Activated CD8-positive, alpha-beta T cell treated with anti-CD3 and anti-CD28 coated beads, Interleukin-2, amount 10 ng/mL, durations not matched to agents 7 days and 5 days (primary cell): ENCODE measurements around the gene SPCS2. TPM values are rescaled to one million over a fixed set of nuclear protein-coding genes. Genes with fewer than 3 reads are reported as not detected.

Experiments used
- ATAC-seq: fragments of 150-1000 bp; cut with Tn5 transposase; one replicate; pipeline ENCODE4 v1.10.0; 2021; ENCODE audit warnings: moderate library complexity
- CTCF ChIA-PET: fragments of 350-600 bp; sonication (Branson Sonifier 250); formaldehyde crosslinking; loops from one replicate; lab custom pipeline; 2021; ENCODE audit warnings: antibody characterized with exemption; lab: Charles Lee
- POLR2A ChIA-PET: fragments of 350-600 bp; sonication (Branson Sonifier 250); formaldehyde crosslinking; loops from one replicate; lab custom pipeline; 2021; ENCODE audit warnings: antibody characterized with exemption; lab: Charles Lee
- DNase-seq: peaks from one replicate; pipeline ENCODE4 v3.0.0-alpha.2; 2020
- H3K27ac Mint-ChIP-seq: one replicate; pipeline ENCODE4 v1.8.0; 2021; ENCODE audit warnings: mild to moderate bottlenecking, mixed read lengths
- H3K27me3 Mint-ChIP-seq: one replicate; pipeline ENCODE4 v1.8.0; 2021; ENCODE audit warnings: low read depth, mixed read lengths
- H3K36me3 Mint-ChIP-seq: one replicate; pipeline ENCODE4 v1.8.0; 2021; ENCODE audit warnings: low read depth, mixed read lengths
- H3K4me1 Mint-ChIP-seq: one replicate; pipeline ENCODE4 v1.8.0; 2021; ENCODE audit warnings: low read depth, mixed read lengths
- H3K4me3 Mint-ChIP-seq: one replicate; pipeline ENCODE4 v1.8.0; 2021; ENCODE audit warnings: mild to moderate bottlenecking, mixed read lengths
- H3K9me3 Mint-ChIP-seq: one replicate; pipeline ENCODE4 v1.8.0; 2022; ENCODE audit warnings: mixed read lengths; ENCODE audit not compliant: insufficient read depth
- total RNA-seq, 2 experiments: library from RNA; stranded (reverse); gene quantifications; one replicate each; pipeline ENCODE4 v1.2.3, GENCODE V29; 2021

Gene SPCS2
- total RNA-seq, 2 experiments from 2014 or later, result 149 to 156 TPM

- POLR2A ChIA-PET, result interaction anchor here (1.3 kb wide), 1 partner anchor 209 kb away, joined by 3 read pairs; no protein-coding TSS in a partner anchor
- ATAC-seq (peak; percentile 26), DNase-seq (peak; percentile 30)
- CTCF ChIA-PET, result interaction anchor here (0.6 to 7.6 kb wide), 12 partner anchors 9 to 316 kb away, joined by 3 to 46 read pairs (median 4); no protein-coding TSS in a partner anchor
- peaks cover 25% of the 10 kb centered on the region for H3K4me1 Mint-ChIP-seq
- peaks cover 34% of the 10 kb centered on the region for H3K36me3 Mint-ChIP-seq
- no peaks in the 10 kb centered on the region for H3K9me3 Mint-ChIP-seq
- no peaks in the 10 kb centered on the region for H3K27me3 Mint-ChIP-seq
- H3K27ac Mint-ChIP-seq, result peak overlapping the region; percentile 62
- H3K4me3 Mint-ChIP-seq, result no peak overlapping the region
These were observed 16.9 kb upstream of the SPCS2 start for GRCh38 chr11:74932169-74932568.

GRCh38 chr11:74932797-74933196 lies 16.3 kb upstream of the SPCS2 start:
- H3K27me3 Mint-ChIP-seq, result no peaks in the 10 kb centered on the region
- no peaks in the 10 kb centered on the region for H3K9me3 Mint-ChIP-seq
- H3K27ac Mint-ChIP-seq, result peak overlapping the region; percentile 62
- ATAC-seq (peak; percentile 54), DNase-seq (peak; percentile 65)
- POLR2A ChIA-PET, result interaction anchor here (1.3 kb wide), 1 partner anchor 208 kb away, joined by 3 read pairs; no protein-coding TSS in a partner anchor
- H3K4me1 Mint-ChIP-seq, result peaks cover 23% of the 10 kb centered on the region
- no peak overlapping the region for H3K4me3 Mint-ChIP-seq
- CTCF ChIA-PET, result interaction anchor here (0.6 to 7.6 kb wide), 10 partner anchors 8 to 316 kb away, joined by 3 to 46 read pairs (median 4); no protein-coding TSS in a partner anchor
- H3K36me3 Mint-ChIP-seq, result peaks cover 34% of the 10 kb centered on the region

DNA sequence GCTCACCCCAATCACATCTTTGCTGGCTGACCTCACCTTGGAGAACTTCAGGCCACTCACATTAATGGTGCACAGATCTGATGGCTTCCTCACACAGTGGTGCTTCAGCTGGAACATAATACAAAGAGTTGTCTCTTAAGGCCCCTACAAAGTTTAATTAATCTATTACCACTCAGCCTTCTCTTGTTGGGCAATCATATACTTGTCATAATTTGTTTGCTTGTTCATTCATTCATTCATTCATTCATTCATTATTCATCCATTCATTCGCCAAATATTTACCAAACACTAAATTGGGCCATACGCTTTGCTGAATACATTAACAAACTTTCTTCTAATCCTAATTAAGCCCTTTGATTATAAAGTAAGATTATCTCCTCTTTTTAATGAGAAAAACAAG lies 15.3 kb upstream of the SPCS2 start:
- POLR2A ChIA-PET, result no interaction called here
- ATAC-seq (no peak), DNase-seq (no peak)
- Mint-ChIP-seq H3K27me3 (no peaks in the 10 kb centered on the region), H3K9me3 (no peaks in the 10 kb centered on the region), H3K27ac (no peak overlapping the region), H3K4me1 (peaks cover 25% of the 10 kb centered on the region), H3K36me3 (peaks cover 37% of the 10 kb centered on the region), H3K4me3 (no peak overlapping the region)
- CTCF ChIA-PET, result interaction anchor here (1.1 to 1.5 kb wide), 2 partner anchors 10 to 207 kb away, joined by 3 read pairs; no protein-coding TSS in a partner anchor

GRCh38 chr11:74935285-74935684 lies 13.8 kb upstream of the SPCS2 start:
- Mint-ChIP-seq H3K4me3 (no peak overlapping the region), H3K4me1 (peaks cover 25% of the 10 kb centered on the region), H3K27ac (no peak overlapping the region), H3K27me3 (no peaks in the 10 kb centered on the region), H3K36me3 (peaks cover 39% of the 10 kb centered on the region), H3K9me3 (no peaks in the 10 kb centered on the region)
- DNase-seq (no peak), ATAC-seq (no peak)
- POLR2A ChIA-PET, result no interaction called here
- CTCF ChIA-PET, result interaction anchor here (1.2 kb wide), 1 partner anchor 208 kb away, joined by 3 read pairs; no protein-coding TSS in a partner anchor

GRCh38 chr11:74936087-74936486 lies 13.0 kb upstream of the SPCS2 start:
- no peak for DNase-seq
- peaks cover 42% of the 10 kb centered on the region for H3K36me3 Mint-ChIP-seq
- no peak overlapping the region for H3K4me3 Mint-ChIP-seq
- CTCF ChIA-PET, result interaction anchor here (1.1 to 1.2 kb wide), 3 partner anchors 207 to 305 kb away, joined by 3 read pairs; no protein-coding TSS in a partner anchor
- POLR2A ChIA-PET, result interaction anchor here (0.9 kb wide), 1 partner anchor 24 kb away, joined by 6 read pairs; no protein-coding TSS in a partner anchor
- ATAC-seq, result no peak
- peaks cover 25% of the 10 kb centered on the region for H3K4me1 Mint-ChIP-seq
- no peaks in the 10 kb centered on the region for H3K27me3 Mint-ChIP-seq
- no peak overlapping the region for H3K27ac Mint-ChIP-seq
- no peaks in the 10 kb centered on the region for H3K9me3 Mint-ChIP-seq

GRCh38 chr11:74936976-74937375 lies 12.1 kb upstream of the SPCS2 start:
- POLR2A ChIA-PET, result interaction anchor here (1.1 kb wide), 1 partner anchor 12 kb away, joined by 3 read pairs; the partner anchor contains the start of genes SPCS2 and XRRA1
- H3K4me1 Mint-ChIP-seq, result peaks cover 24% of the 10 kb centered on the region
- H3K4me3 Mint-ChIP-seq, result no peak overlapping the region
- DNase-seq, result no peak
- CTCF ChIA-PET, result interaction anchor here (0.7 to 2.1 kb wide), 4 partner anchors 86 to 304 kb away, joined by 3 to 7 read pairs (median 4); no protein-coding TSS in a partner anchor
- ATAC-seq, result no peak
- no peak overlapping the region for H3K27ac Mint-ChIP-seq
- H3K36me3 Mint-ChIP-seq, result peaks cover 47% of the 10 kb centered on the region
- H3K27me3 Mint-ChIP-seq, result no peaks in the 10 kb centered on the region
- no peaks in the 10 kb centered on the region for H3K9me3 Mint-ChIP-seq

DNA sequence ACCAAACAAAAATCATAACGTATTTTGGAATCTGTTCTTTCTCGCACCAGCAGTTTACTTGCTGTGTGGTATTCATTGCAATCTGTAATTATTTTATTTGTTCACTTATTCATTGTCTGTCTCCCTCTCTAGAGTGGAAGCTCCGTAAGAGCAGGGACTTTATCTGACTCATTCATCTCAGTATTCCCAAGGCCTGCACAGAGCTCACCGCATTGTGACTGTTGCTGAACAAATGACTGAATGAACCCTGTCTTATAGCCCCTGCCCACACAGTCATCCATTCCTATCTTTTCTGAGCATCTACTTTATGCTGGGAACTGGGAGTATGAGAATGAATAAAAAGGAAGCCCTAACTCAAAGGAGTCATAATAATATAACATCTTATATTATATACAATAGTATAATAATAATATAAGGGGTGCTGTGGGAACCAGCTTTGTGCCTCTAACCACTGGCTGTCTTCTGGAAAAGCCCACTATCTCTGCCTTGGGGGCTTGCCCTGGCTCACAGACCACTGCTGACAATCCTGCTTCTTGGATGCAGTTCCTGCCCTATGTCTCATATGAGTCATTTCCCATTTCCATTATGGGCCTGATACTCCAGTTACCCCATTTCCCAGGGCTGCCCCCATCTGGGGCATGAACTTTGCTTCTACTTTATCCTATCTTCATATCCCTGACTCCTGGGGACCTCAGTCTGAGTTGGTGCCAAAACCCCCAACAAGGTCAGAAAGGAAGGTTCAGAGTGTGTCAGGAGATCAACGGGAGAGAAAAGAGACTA lies 11.2 kb upstream of the SPCS2 start:
- DNase-seq (no peak), ATAC-seq (no peak)
- Mint-ChIP-seq H3K27me3 (no peaks in the 10 kb centered on the region), H3K4me1 (peaks cover 15% of the 10 kb centered on the region), H3K9me3 (no peaks in the 10 kb centered on the region), H3K27ac (no peak overlapping the region), H3K36me3 (peaks cover 48% of the 10 kb centered on the region), H3K4me3 (no peak overlapping the region)
- POLR2A ChIA-PET, result interaction anchor here (1.1 kb wide), 1 partner anchor 11 kb away, joined by 3 read pairs; the partner anchor contains the start of genes SPCS2 and XRRA1
- CTCF ChIA-PET, result interaction anchor here (1.3 to 2.1 kb wide), 2 partner anchors 93 to 203 kb away, joined by 5 to 7 read pairs; no protein-coding TSS in a partner anchor

- H3K27me3 Mint-ChIP-seq, result no peaks in the 10 kb centered on the region
These were observed 7.6 kb upstream of the SPCS2 start for GRCh38 chr11:74941492-74941891.

GRCh38 chr11:74942073-74942759 lies 6.8 kb upstream of the SPCS2 start:
- no peaks in the 10 kb centered on the region for H3K27me3 Mint-ChIP-seq
- no peak for ATAC-seq
- no peaks in the 10 kb centered on the region for H3K9me3 Mint-ChIP-seq
- H3K27ac Mint-ChIP-seq, result no peak overlapping the region
- H3K4me1 Mint-ChIP-seq, result peaks cover 5% of the 10 kb centered on the region
- H3K36me3 Mint-ChIP-seq, result peaks cover 31% of the 10 kb centered on the region
- ChIA-PET POLR2A (interaction anchor here (0.6 kb wide), 1 partner anchor 1211 kb away, joined by 4 read pairs; no protein-coding TSS in a partner anchor), CTCF (interaction anchor here (1.2 to 2.0 kb wide), 2 partner anchors 13 to 17 kb away, joined by 3 to 9 read pairs; no protein-coding TSS in a partner anchor)
- no peak for DNase-seq
- no peak overlapping the region for H3K4me3 Mint-ChIP-seq

More at GRCh38 chr11:74941492-74941891, 7.6 kb upstream of the SPCS2 start:
- H3K36me3 Mint-ChIP-seq, result peaks cover 34% of the 10 kb centered on the region
- CTCF ChIA-PET, result interaction anchor here (1.4 to 2.2 kb wide), 4 partner anchors 9 to 300 kb away, joined by 4 to 9 read pairs (median 8); partner anchors contain the start of gene TPBGL
- ATAC-seq (no peak), DNase-seq (no peak)
- POLR2A ChIA-PET, result no interaction called here
- H3K27ac Mint-ChIP-seq, result no peak overlapping the region
- H3K9me3 Mint-ChIP-seq, result no peaks in the 10 kb centered on the region
- H3K4me3 Mint-ChIP-seq, result no peak overlapping the region
- peaks cover 3% of the 10 kb centered on the region for H3K4me1 Mint-ChIP-seq

GRCh38 chr11:74948546-74948897 lies 544 bp upstream of the SPCS2 start:
- Mint-ChIP-seq H3K36me3 (peaks cover 49% of the 10 kb centered on the region), H3K27me3 (no peaks in the 10 kb centered on the region)

GRCh38 chr11:74949753-74950137 lies 679 bp downstream of the SPCS2 start:
- ChIA-PET POLR2A (interaction anchor here (1.4 kb wide), 1 partner anchor 11 kb away, joined by 4 read pairs; no protein-coding TSS in a partner anchor), CTCF (interaction anchor here (1.0 to 2.5 kb wide), 3 partner anchors 10 to 20 kb away, joined by 3 to 14 read pairs (median 4); no protein-coding TSS in a partner anchor)
- Mint-ChIP-seq H3K27me3 (no peaks in the 10 kb centered on the region), H3K27ac (peak overlapping the region; percentile 96), H3K36me3 (peaks cover 42% of the 10 kb centered on the region), H3K4me3 (peak overlapping the region; percentile 99), H3K9me3 (no peaks in the 10 kb centered on the region), H3K4me1 (peaks cover 32% of the 10 kb centered on the region)
- DNase-seq (no peak), ATAC-seq (no peak)

More at GRCh38 chr11:74948546-74948897, 544 bp upstream of the SPCS2 start:
- Mint-ChIP-seq H3K4me3 (peak overlapping the region; percentile 99), H3K9me3 (no peaks in the 10 kb centered on the region), H3K4me1 (peaks cover 32% of the 10 kb centered on the region), H3K27ac (peak overlapping the region; percentile 96)
- ATAC-seq, result peak; percentile 31
- ChIA-PET CTCF (interaction anchor here (1.0 to 2.5 kb wide), 3 partner anchors 9 to 40 kb away, joined by 3 to 14 read pairs (median 3); partner anchors contain the start of gene NEU3), POLR2A (interaction anchor here (0.8 to 1.4 kb wide), 8 partner anchors 9 to 327 kb away, joined by 3 to 9 read pairs (median 4); partner anchors contain the start of gene NEU3)
- DNase-seq, result no peak
